HG02970 (cell line): Measurements from ENCODE around the gene RAB10.

Experiments used
- ATAC-seq: cut with Tn5 transposase; IDR thresholded peaks from one replicate; pipeline ENCODE4 v1.9.1; 2021; ENCODE audit warnings: mild to moderate bottlenecking, moderate library complexity, moderate number of reproducible peaks; ENCODE audit not compliant: unreplicated experiment, low FRiP score

Gene RAB10

GRCh38 chr2:26175466-26176278 lies 141.8 kb downstream of the RAB10 start:
- ATAC-seq: no peak

- ATAC-seq: no peak
Observed at GRCh38 chr2:26176279-26176615, 142.4 kb downstream of the RAB10 start.

GRCh38 chr2:26177122-26177521 lies 143.2 kb downstream of the RAB10 start:
- ATAC-seq: no peak

- no peak for ATAC-seq
Observed at GRCh38 chr2:26178246-26178645, 144.4 kb downstream of the RAB10 start.

GRCh38 chr2:26178746-26179436 lies 145.0 kb downstream of the RAB10 start:
- no peak for ATAC-seq

- ATAC-seq: no peak
Observed at GRCh38 chr2:26179446-26179913, 145.6 kb downstream of the RAB10 start.

GRCh38 chr2:26182441-26182840 lies 148.6 kb downstream of the RAB10 start:
- ATAC-seq: no peak

- no peak for ATAC-seq
Observed at GRCh38 chr2:26182887-26183630, 149.2 kb downstream of the RAB10 start.

- ATAC-seq: no peak
Observed at GRCh38 chr2:26184121-26184520, 150.2 kb downstream of the RAB10 start.

GRCh38 chr2:26184555-26185303 lies 150.8 kb downstream of the RAB10 start:
- peak; percentile 75 for ATAC-seq

GRCh38 chr2:26185304-26185928 lies 151.5 kb downstream of the RAB10 start:
- no peak for ATAC-seq

- ATAC-seq: no peak
Observed at GRCh38 chr2:26185954-26186770, 152.3 kb downstream of the RAB10 start.
